ENCODE data around the gene ACOT2.
"Not testable (repeated sequence)": the region's sequence is repeated elsewhere in the genome, so short reads cannot be mapped to it uniquely, and the experiment has no call there.

DNA sequence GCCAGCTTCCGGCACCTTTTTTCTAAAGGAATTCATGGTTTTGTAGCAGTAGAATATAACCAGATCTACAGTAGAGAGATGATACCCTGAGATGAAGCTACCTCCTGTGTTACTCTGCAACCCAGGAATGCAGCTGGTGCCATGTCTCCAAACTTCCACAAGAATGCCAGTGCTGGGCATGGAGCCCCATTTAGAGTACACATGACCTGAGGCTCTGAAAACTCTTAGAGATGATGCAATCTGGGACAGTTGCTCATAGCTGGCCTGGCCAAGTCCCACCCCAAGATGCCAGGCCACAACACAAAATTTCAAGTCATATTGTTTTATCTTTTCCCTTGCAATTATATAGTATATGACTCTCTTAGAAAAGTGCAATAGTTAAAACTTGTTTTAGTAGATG, 23.7 kb upstream of the ACOT2 start:
- TF ChIP-seq CTCF, POLR2A (IDR thresholded peaks at IDR 0.05): not testable (repeated sequence)
